KBM-7 (cell line): ENCODE results near the gene KCNQ1.
A peak's percentile ranks its signal among the peaks of the same experiment; 100 is the strongest.

Experiments used
- DNase-seq: peaks from one replicate; pipeline ENCODE4 v3.0.0-alpha.2; 2015
- in situ Hi-C: fragments of 300-500 bp; cut with MboI; formaldehyde crosslinking; loops from 2 replicates; pipeline ENCODE4 v1.14.3; 2020; ENCODE audit warnings: low sequenced_read_pairs, low pct_unique_long_range_greater_than_20kb, mixed read lengths

Gene KCNQ1

DNA sequence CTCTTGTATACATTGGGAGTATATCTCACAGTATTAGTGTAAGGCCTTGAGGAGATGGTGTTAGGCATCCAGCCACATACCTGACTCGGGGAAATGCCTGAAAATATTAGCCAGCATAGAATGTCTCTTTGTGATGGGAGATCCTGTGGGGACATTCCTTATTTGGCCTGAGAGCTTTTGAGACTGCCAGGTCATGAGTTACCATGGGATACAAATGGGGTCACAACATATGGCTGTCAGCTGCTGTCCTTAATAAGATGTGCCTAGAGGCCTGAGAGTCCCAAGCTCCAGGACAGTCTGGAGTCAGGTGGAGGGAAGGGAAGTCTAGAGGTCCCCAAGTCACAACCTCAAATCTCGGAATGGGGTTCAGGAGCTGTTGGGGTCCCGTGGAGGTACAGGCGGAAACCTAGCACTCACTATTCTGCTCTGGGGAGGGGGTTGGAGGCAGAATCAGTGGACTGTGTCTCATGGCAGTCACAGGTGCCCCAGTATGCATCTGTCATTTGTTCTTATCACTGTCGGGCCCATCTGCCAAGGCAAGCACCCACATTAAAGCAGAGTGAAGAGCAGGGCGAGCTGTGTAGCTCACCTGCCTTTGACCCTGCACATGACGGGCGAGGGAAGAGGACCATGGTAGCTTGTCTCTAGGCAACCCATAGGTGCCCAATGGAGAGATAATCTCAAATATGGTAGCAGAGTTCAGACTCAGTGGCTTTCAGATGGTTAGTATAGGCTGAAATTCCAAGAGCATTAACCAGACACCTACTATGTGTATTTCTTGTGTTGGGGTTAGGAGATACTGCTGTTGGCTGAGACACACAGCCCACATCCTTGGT is 225.0 kb downstream of the KCNQ1 start:
- in situ Hi-C loops, result no loop called here
- DNase-seq, result no peak

DNA sequence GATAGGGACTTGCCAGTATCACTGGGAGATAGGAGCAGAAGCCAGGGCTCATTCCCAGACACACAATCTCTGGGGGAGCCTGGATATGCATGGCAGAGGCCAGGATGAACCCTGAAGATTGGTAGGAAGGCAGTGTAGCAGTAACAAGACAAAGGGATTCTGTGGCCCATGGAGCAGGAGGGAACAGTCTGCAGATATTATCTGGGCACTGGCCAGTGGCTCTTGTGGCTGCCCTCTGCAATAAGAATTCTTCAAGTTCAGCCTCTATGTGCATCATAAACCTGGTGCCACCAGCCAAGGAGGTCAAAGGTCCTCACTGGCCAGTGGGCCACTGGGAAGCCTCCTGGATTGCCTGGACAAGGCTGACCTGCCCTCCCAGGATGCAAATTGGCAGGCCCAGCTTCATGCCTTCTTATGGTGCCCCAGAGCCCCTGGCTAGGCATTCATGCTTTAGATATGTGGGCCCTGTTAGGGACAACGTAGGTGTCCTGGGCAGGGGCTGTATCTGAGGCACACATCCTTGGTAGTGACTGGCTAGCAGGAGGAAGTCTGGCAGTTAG is 225.8 kb downstream of the KCNQ1 start:
- no peak for DNase-seq
- in situ Hi-C loops, result no loop called here

DNA sequence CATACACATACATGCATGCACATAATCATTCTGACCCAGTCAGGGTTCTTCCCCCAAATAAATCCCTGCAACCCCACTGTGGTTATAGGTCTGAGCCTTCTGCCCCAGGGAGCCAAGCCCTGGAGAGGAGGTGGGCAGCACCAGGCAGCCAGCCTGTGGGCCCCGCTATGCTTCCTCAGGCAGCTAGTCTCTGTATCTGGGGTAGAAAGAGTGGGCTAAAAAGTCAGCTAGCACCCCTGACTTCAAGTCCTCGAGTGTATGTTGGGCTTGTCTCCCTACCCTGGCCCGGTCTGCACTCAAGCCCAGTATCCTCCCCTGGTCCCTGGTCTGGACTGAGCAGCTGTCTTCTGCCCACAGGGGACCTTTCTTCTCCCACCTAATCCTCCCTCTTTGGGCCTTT is 226.9 kb downstream of the KCNQ1 start:
- no peak for DNase-seq
- in situ Hi-C loops, result no loop called here

DNA sequence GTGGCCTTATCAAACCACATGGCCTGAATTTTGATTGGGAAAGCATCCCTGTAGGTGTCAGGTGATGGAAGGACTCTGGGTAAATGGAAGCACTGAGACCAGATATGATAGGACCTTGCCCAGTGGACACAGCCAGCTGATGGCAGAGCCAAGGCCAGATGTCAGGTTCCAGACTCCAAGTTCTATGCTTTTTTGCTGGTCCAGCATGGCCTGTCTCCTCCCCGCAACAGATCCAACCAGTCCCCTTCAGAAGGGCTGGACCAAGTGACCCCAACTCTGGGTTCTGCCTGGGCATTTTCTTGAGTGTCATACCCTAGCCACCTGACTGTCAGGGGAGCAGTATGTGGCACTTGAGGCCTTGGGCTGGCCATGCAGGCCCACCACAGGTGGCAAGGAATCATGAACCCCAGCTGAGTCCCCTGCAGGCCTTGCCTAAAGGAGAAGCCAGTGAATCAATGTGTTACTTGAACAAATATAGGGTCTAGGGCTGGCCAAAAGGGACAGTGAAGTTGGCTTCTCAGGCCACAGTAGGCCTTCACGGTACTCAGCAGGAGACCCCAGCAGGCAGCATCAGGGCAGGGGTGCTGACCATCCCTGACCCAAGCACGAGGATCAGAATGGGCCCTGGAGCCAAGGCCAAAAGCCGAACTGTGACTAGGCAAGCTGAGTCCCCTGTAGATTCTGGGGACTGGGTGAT is 227.9 kb downstream of the KCNQ1 start:
- in situ Hi-C loops, result no loop called here
- DNase-seq, result no peak

DNA sequence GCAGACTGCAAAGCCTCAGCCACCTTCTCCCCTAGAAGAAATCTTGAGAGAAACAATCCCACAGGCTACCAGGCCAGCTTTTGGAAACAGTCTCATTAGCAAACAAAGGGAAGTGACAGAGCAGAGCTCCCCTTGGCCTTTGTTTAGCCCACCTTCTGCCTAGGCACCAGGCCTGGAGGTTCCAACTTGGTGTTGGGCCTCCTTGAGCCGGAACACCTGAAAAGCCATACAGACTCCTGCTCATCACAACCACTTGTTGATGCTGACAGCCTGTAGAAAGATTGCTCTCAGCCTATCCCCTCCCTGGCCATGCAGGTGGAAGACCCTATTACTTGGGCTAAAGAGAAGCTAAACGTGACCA is 228.4 kb downstream of the KCNQ1 start:
- DNase-seq, result no peak
- in situ Hi-C loops, result no loop called here

DNA sequence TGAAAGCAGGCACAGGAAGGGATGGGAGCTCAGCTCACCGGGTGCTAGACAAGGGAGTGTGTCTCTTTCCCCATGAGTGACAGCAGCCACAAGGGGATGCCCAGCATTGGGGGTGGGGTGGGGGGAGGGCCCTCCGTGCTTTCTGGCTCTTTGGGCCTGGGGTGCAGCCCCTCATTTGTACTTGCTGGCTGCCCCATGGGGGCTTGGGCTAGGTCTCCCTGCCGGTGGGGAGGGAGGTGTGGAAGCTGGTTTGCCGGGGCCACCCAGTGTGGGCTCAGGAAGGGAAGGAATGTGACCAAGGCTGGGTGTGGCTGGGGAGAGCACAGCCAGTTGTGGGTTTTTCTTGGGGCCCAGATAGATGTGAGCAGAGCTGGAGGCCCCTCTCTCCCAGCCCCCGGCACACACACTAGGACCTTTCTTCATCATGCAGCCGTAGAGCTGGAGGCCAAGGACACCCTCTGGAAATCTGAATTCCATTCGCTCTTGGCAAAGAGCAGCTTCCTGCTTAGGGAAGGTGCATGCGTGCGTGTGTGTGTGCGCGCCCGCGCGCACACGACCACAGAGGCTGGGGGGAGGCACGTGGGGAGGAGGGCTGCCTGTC is 229.2 kb downstream of the KCNQ1 start:
- DNase-seq, result peak; percentile 30
- in situ Hi-C loops, result no loop called here

DNA sequence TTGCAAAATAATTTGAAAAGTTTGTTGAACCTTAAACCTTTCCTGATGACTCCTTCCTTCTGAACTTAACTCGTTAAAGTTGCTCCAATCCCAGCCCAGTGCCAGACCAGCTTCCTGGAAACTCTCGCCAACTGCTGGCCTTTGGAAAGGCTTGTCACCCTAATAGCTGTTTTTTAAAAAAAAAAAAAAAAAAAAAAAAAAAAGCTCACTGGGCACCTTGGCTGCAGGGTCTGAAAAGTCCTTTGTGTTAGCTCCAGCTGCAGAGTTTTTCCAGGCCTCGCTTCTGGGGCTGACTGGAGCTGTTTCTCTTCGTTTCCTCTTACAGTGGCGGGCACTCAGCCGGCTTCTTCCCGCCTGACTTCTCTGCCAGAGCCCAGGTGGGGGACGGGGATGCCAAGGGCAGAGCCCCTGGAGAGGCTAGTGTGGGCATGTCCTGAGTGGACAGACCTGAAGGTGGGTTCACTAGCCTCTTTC is 229.9 kb downstream of the KCNQ1 start:
- in situ Hi-C loops, result no loop called here
- DNase-seq, result no peak

DNA sequence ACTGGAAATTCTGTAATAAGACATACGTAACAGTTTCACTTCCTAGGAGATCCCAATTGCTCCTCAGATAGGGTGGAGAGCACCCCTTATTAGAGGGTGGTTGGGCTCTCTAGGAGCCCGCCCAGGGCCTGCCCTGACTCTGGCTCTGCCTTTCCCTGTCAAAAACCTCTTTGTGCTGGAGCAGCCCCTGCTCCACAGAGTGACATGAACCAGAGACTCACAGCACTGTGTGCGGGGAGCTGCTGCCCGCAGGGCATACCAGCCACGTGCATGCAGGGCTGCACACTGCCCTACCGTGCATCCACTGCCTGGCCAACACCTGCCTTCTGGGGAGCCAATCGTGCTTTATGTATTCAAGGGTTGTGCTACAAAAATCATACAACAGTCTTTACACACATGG is 230.7 kb downstream of the KCNQ1 start:
- in situ Hi-C loops, result no loop called here
- no peak for DNase-seq

DNA sequence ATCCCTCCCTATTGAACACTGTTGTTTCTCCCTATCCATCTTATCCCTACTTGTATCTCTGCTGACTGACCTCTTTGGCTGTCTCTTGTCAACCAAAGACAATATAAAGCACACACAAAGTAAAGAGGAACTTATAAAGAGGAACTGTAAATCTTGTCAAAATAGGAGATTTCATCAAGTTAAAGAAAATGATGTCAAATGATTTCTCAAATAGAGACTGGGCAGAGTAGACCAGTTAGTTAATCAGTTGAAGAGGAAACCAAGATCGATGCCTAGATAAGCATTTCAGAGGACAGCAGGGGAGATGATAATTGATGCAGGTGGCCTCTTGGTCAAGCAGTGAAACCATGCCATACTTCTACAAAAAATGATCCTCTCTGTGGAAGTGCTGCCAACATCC is 232.3 kb downstream of the KCNQ1 start:
- peak; percentile 61 for DNase-seq
- in situ Hi-C loops, result no loop called here

DNA sequence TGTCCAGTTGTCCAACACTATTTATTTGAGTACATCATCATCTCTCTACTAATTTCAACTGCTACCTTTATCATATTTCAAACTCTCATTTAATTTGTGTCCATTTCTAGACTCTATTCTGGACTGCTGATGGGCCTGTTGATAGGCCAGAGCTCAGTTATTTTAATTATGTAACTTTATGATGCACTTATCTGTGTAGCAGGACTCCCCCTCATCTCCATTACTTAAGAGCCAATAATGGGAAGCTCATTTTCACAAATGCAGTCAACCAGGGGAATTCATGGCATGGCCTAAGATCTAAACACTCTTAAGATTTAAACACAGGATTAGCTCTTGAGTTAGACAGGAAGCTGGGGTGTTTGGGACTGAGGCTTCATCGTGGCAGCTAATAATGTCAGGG is 233.6 kb downstream of the KCNQ1 start:
- in situ Hi-C loops, result no loop called here
- no peak for DNase-seq

DNA sequence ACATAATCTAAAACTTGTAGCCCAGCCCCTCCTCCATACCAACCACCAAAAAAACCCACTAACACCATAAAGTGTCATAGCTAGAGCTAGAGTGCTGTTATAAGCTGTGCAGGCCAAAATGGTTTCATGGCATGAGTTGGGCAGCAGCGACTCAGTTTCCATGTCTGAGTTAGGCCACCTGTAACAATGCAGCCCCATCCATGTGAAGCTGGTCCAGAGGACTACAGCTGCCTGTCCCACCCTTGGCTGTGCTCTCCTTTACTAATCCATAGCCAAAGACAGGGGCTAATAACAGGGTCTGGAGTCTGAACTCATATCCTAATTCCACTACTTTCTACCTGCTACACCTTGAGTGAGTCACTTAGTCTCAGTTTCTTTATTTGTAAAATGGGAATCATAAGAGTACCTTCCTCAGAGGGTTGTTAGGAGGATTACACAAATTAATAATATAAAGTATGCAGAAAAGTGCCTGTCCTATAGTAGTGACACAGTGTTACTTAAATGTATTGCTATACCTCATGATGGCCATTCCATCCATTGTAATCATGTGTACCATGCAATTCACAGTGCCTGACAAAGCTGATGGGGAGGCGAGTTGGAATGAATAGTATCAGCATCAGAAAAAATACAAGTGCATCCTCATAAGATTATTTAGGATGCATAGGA is 234.3 kb downstream of the KCNQ1 start:
- in situ Hi-C loops, result no loop called here

DNA sequence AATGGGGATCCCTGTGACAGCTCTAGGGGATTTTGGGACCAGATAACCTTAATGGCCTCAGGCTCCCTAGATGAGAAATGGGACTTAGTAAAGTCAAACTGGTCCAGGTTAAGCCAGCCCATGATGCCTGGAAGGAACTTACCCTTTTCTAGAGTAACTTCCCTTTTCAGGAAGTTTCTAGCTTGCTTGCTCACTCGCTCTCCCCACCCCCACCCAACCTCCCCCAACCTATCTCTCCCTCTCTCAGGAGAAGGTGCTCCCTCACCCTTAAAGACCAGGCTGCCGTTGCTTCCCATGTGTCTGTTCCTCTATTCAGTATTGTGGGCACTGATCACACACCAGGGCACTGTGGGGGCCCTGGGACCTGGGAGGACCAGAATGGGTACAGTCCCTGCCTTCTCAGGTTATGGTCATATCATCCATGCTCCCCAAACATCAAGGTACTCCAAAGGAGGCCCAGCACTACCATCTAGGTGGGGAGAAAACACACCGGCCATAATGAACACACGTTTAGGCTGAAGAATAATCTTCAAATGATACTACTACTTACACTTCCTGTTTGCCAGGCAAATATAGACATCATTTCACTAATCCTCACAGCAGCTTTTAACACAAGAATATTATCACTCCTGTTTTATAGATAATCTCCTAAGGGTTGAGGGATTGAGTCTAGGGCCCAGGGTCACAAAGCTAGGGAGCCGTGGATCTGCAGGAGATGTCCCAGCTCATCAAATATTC is 236.8 kb downstream of the KCNQ1 start:
- peak; percentile 45 for DNase-seq
- in situ Hi-C loops, result no loop called here

More for the DNA sequence above, 234.3 kb downstream of the KCNQ1 start:
- DNase-seq, result no peak

DNA sequence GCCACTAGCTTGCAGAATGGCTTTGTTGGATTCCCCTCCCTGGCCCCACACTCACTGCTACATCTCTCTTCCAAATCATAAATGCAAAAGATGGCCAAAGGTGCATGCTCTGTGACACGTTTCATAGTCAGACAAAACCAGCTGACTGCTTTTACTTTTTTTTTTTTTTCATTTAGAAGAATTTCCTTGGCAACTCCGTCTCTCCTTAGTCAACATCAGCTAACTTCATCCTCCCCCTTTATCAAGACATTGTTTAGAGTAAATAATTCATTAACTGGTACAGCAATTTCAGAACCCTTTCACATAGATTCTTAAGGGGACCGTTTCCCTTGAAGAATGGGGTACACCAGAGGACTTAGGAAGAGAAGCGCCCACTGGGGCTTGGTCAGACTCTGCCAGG is 239.0 kb downstream of the KCNQ1 start:
- in situ Hi-C loops, result no loop called here
- no peak for DNase-seq

DNA sequence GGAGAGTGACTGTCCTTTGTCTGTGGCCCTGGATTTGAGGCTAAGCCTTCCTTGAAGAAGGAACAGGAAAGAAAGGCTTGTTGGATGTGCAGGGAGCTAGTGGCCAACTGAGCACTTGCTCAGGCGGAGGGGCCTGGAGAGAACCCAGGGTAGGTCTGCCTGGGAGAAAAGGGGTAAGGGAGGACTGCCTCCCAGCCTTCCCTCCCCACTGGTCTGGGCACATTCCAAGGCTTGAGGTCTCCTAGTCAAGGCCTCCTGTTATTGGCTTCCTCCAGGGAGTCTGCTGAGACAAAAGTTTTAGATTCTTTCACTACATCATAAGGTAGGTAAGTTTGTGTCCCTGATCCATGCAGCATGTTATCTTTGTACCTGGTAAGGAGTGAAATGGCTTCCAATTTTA is 239.8 kb downstream of the KCNQ1 start:
- in situ Hi-C loops, result no loop called here
- no peak for DNase-seq

DNA sequence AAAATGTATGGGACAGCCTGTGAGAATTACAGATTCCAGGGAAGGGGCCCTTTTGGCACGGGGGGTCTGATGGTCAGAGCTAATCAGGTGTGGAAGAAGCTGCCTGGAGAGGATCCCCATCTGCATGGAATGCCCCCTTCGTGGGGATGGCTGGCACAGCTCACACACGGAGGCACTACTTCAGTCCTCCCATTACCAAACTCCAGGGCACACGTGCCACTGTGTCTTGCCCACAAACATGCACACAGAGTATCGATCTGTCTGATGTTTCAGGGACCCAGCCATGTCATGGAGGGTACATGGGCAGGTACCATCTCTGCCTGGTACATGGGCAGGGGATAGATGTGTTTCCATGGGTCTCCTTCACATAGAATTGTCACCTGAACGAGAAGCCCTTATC is 240.2 kb downstream of the KCNQ1 start:
- DNase-seq, result no peak
- in situ Hi-C loops, result no loop called here

DNA sequence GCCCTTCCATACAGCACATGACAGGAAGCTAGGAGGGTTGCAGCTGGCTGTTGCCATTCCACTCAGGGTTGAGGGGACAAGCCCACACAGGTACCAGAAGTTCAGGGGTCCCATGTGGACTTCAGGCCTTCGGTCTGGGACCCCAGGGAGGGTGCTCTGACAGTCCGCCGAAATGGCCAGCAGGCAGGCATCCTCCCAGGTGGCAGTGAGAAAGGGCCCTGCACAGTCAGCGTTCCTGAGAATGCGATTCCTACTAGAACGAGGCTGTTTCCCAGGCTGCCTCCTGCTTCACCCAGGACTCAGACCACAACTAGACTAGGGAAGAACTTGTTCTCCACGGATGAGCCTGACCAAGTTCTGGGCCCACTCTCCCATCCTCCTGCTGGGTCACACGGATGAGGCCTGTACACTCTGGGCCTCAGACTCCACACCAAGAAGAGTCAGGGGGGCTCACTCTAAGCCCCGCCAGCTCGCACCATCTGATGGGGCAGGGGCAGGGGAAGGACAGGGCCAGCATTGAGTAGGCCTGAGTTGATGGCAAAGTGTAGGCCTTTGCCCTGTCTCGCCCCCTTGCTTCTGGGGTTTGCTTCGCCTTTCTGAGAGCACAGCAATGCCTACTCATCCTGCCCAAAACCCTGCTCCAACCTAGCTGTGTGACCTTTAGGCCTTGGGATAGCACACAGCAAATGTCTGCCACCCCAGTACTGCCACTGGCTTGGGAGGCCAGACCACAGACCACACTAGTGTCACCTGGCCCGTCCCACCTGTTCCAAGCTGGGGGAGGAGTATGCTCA is 241.0 kb downstream of the KCNQ1 start:
- DNase-seq, result no peak
- in situ Hi-C loops, result no loop called here

DNA sequence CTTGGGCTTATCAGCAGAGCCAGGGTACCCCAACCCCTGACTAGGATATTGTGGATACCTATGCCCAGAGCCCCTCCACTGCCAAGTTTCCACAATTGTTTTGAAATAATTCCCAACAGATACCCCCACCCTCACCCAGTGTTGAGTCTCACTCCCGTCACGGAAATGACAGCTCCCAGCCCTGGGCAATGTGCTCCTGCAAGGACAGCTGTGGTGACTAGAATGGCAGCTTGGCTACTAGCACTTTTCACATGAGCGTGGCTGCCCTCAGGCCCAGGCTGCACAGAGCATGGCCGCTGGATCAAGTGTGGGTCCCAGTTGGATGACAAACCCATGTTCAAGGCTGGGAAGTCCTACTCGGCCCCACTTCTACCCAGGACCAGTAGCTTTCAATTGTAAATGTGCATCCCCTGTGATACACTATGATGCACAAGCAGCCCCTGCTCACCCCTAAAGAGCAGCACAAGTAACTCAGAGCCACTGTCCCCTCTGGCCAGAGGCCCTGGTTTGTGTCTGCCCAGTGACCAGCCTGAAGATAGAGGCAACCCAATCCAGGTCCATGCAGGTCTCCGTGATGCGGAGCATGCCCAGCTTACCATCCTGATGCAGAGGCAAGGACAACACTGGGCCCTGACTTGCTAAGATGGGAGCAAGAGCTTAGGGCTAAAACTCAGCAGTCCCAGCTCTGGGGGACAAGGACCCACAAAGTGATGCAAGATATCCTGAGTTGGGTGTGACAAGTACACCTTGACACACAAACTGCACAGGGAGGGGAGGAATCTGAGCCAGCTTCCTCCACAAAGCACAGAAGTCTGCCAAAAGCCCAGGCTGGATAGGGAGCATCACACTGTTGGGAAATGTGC is 241.8 kb downstream of the KCNQ1 start:
- DNase-seq, result no peak
- in situ Hi-C loops, result no loop called here
